Skeletal muscle tissue (tissue), 4 donors: ENCODE measurements around the gene NPBWR2. TPM values are rescaled to one million over a fixed set of nuclear protein-coding genes. Genes with fewer than 3 reads are reported as not detected.

Experiments used
- H3K27ac ChIP-seq: one replicate; pipeline ENCODE4 v1.7.0; 2013; ENCODE audit warnings: mild to moderate bottlenecking, low read depth, low read length, inconsistent platforms
- H3K27me3 ChIP-seq, 3 donors: one replicate each; pipeline ENCODE4 v1.7.0; 2013; ENCODE audit warnings: low read length in 3 of 3; ENCODE audit not compliant: control insufficient read depth in 3 of 3, insufficient read depth in 3 of 3
- H3K36me3 ChIP-seq, 3 donors: one replicate each; pipeline ENCODE4 v1.7.0; 2013; ENCODE audit warnings: low read length in 3 of 3; ENCODE audit not compliant: control insufficient read depth in 3 of 3, insufficient read depth in 3 of 3
- H3K4me1 ChIP-seq, 3 donors: one replicate each; pipeline ENCODE4 v1.7.0; 2013; ENCODE audit warnings: low read length in 3 of 3, mild to moderate bottlenecking in 3 of 3; ENCODE audit not compliant: control insufficient read depth in 3 of 3, insufficient read depth in 3 of 3
- H3K4me3 ChIP-seq, 3 donors: one replicate each; pipeline ENCODE4 v1.7.0; 2013; ENCODE audit warnings: low read length in 3 of 3
- H3K9ac ChIP-seq, 3 donors: one replicate each; pipeline ENCODE4 v1.7.0; 2013; ENCODE audit warnings: low read length in 3 of 3, mild to moderate bottlenecking in 3 of 3, moderate library complexity in 2 of 3, low read depth in 1 of 3
- H3K9me3 ChIP-seq, 3 donors: one replicate each; pipeline ENCODE4 v1.7.0; 2013; ENCODE audit warnings: low read length in 3 of 3; ENCODE audit not compliant: control insufficient read depth in 3 of 3
- total RNA-seq: library from RNA; depleted of rRNA; stranded (reverse); fragments of >200 nt; gene quantifications from one replicate; pipeline ENCODE4 v1.2.3, GENCODE V29; 2014
- donor health status: Osteomylitis.

The NPBWR2 gene
- total RNA-seq, 1 donor from 2014 or later, result not detected

- Histone ChIP-seq H3K4me1 (peaks cover 18 to 36% (median 30%) of the 10 kb centered on the region in 3 donors), H3K9me3 (no peaks in the 10 kb centered on the region), H3K27ac (peak within 1 kb of the TSS; percentile 30), H3K36me3 (no peaks in the 10 kb centered on the region), H3K4me3 (peak within 1 kb of the TSS; percentile 61 to 71 (median 65)), H3K9ac (peak within 1 kb of the TSS; percentile 61 to 76 (median 71)), H3K27me3 (peaks cover 14 to 26% (median 21%) of the 10 kb centered on the region in 3 donors)
These were observed 27.9 kb downstream of the NPBWR2 start, which contains the start of gene RGS19 for GRCh38 chr20:64079273-64080012. TSS of gene RGS19 (minus strand) at chr20:64079518. CDS start at chr20:64076886, 2,632 bp downstream.

- Histone ChIP-seq H3K36me3 (peaks cover 0 to 2% (median 0%) of the 10 kb centered on the region in 3 donors), H3K4me3 (peak overlapping the region; percentile 56 to 71 (median 61)), H3K9ac (peak overlapping the region; percentile 61 to 76 (median 71)), H3K27ac (peak overlapping the region; percentile 30), H3K4me1 (peaks cover 17 to 31% (median 28%) of the 10 kb centered on the region in 3 donors), H3K27me3 (peaks cover 9 to 21% (median 16%) of the 10 kb centered on the region in 3 donors), H3K9me3 (no peaks in the 10 kb centered on the region)
These were observed 28.5 kb downstream of the NPBWR2 start for GRCh38 chr20:64078934-64079272.

GRCh38 chr20:64077876-64078551 lies 29.4 kb downstream of the NPBWR2 start:
- no peak overlapping the region for H3K27ac ChIP-seq
- H3K9ac ChIP-seq, result peak overlapping the region in 2 of 3 donors; percentile 71 to 76

GRCh38 chr20:64077541-64077875 lies 29.9 kb downstream of the NPBWR2 start:
- Histone ChIP-seq H3K4me3 (peak overlapping the region in 1 of 3 donors; percentile 46), H3K9ac (no peak overlapping the region), H3K9me3 (no peaks in the 10 kb centered on the region)

More at GRCh38 chr20:64077876-64078551, 29.4 kb downstream of the NPBWR2 start:
- H3K36me3 ChIP-seq, result peaks cover 0 to 4% (median under 1%) of the 10 kb centered on the region in 3 donors
- H3K9me3 ChIP-seq, result no peaks in the 10 kb centered on the region
- peaks cover 3 to 15% (median 9%) of the 10 kb centered on the region in 3 donors for H3K27me3 ChIP-seq
- H3K4me3 ChIP-seq, result peak overlapping the region; percentile 24 to 71 (median 61)
- H3K4me1 ChIP-seq, result peaks cover 14 to 26% (median 22%) of the 10 kb centered on the region in 3 donors

GRCh38 chr20:64077094-64077493 lies 30.3 kb downstream of the NPBWR2 start:
- Histone ChIP-seq H3K4me3 (no peak overlapping the region), H3K4me1 (peaks cover 11 to 23% (median 19%) of the 10 kb centered on the region in 3 donors), H3K27me3 (peaks cover 0 to 8% (median 6%) of the 10 kb centered on the region in 3 donors), H3K36me3 (peaks cover 3 to 5% (median 3%) of the 10 kb centered on the region in 3 donors), H3K9me3 (no peaks in the 10 kb centered on the region), H3K27ac (no peak overlapping the region), H3K9ac (no peak overlapping the region)

More at GRCh38 chr20:64077541-64077875, 29.9 kb downstream of the NPBWR2 start:
- Histone ChIP-seq H3K36me3 (peaks cover under 1 to 4% (median 2%) of the 10 kb centered on the region in 3 donors), H3K4me1 (peaks cover 11 to 23% (median 19%) of the 10 kb centered on the region in 3 donors), H3K27ac (no peak overlapping the region), H3K27me3 (peaks cover 0 to 11% (median 6%) of the 10 kb centered on the region in 3 donors)

GRCh38 chr20:64076061-64076997 lies 31.0 kb downstream of the NPBWR2 start:
- no peak overlapping the region for H3K9ac ChIP-seq

GRCh38 chr20:64075556-64075955 lies 31.8 kb downstream of the NPBWR2 start:
- Histone ChIP-seq H3K9ac (no peak overlapping the region), H3K27ac (no peak overlapping the region), H3K4me3 (no peak overlapping the region), H3K4me1 (peaks cover 11 to 23% (median 19%) of the 10 kb centered on the region in 3 donors), H3K9me3 (no peaks in the 10 kb centered on the region), H3K36me3 (peaks cover 3 to 5% (median 4%) of the 10 kb centered on the region in 3 donors), H3K27me3 (peaks cover 0 to 7% (median 6%) of the 10 kb centered on the region in 3 donors)

More at GRCh38 chr20:64076061-64076997, 31.0 kb downstream of the NPBWR2 start:
- Histone ChIP-seq H3K27me3 (peaks cover 0 to 7% (median 6%) of the 10 kb centered on the region in 3 donors), H3K27ac (no peak overlapping the region), H3K36me3 (peaks cover 3 to 5% (median 4%) of the 10 kb centered on the region in 3 donors), H3K4me1 (peaks cover 11 to 23% (median 19%) of the 10 kb centered on the region in 3 donors), H3K4me3 (no peak overlapping the region), H3K9me3 (no peaks in the 10 kb centered on the region)

GRCh38 chr20:64074963-64075362 lies 32.4 kb downstream of the NPBWR2 start:
- Histone ChIP-seq H3K4me3 (no peak overlapping the region), H3K4me1 (peaks cover 11 to 18% (median 17%) of the 10 kb centered on the region in 3 donors), H3K9me3 (no peaks in the 10 kb centered on the region), H3K36me3 (peaks cover 3 to 5% (median 4%) of the 10 kb centered on the region in 3 donors), H3K9ac (no peak overlapping the region), H3K27ac (no peak overlapping the region), H3K27me3 (peaks cover 0 to 7% (median 6%) of the 10 kb centered on the region in 3 donors)

- Histone ChIP-seq H3K4me3 (no peak overlapping the region), H3K36me3 (peaks cover 3 to 5% (median 4%) of the 10 kb centered on the region in 3 donors), H3K27me3 (peaks cover 0 to 7% (median 6%) of the 10 kb centered on the region in 3 donors), H3K9ac (no peak overlapping the region), H3K27ac (no peak overlapping the region), H3K4me1 (peaks cover 11 to 18% (median 17%) of the 10 kb centered on the region in 3 donors), H3K9me3 (no peaks in the 10 kb centered on the region)
These were observed 33.1 kb downstream of the NPBWR2 start for GRCh38 chr20:64074184-64074789.
